Omental fat pad (tissue), 4 donors: ENCODE data around the gene ZNF597. TPM values are rescaled to one million over a fixed set of nuclear protein-coding genes. Genes with fewer than 3 reads are reported as not detected.

Source experiments
- ATAC-seq: fragments of 150-250 bp; one replicate; pipeline ENCODE4 v1.9.1; 2016; ENCODE audit warnings: mild to moderate bottlenecking, moderate library complexity; ENCODE audit not compliant: low FRiP score
- DNase-seq: peaks from one replicate; pipeline ENCODE4 v3.0.0-alpha.2; 2019; ENCODE audit warnings: low spot score
- total RNA-seq, 4 donors: library from RNA; depleted of rRNA; stranded (reverse); fragments of >200 nt; gene quantifications; one replicate each; pipeline ENCODE4 v1.1.0, GENCODE V29; 2016
- TF ChIP-seq, protein P1 (sequence below), 3 donors: fragments of 450-650 bp; IDR thresholded peaks; one replicate each; pipeline ENCODE4 v1.5.1; 2016 to 2017; ENCODE audit warnings: antibody characterized with exemption in 3 of 3, mild to moderate bottlenecking in 3 of 3, moderate library complexity in 2 of 3

ZNF597 gene
- total RNA-seq, 4 donors from 2014 or later: 2.0 to 3.3 (median 2.7) TPM

DNA sequence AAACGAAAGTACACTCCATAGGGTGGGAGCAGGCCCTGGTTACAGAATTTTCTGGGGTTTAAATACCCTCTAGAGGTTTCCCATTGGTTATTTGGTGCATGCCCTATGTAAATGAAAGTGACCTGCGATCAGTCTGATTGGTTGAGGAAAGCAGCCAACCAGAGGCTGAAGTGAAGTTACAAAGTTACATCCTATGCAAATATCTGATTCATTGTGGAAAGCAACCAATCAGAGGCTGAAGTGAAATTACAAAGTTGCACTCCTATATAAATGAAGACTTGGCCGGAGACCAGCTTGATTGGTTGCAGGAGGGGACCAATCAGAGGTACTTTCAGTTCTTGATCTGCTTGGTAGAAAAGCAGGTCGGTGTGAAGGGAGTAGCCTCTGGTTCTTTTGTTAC, 24.6 kb upstream of the ZNF597 start:
- ATAC-seq (no peak), DNase-seq (no peak)
- TF ChIP-seq, protein P1, sequence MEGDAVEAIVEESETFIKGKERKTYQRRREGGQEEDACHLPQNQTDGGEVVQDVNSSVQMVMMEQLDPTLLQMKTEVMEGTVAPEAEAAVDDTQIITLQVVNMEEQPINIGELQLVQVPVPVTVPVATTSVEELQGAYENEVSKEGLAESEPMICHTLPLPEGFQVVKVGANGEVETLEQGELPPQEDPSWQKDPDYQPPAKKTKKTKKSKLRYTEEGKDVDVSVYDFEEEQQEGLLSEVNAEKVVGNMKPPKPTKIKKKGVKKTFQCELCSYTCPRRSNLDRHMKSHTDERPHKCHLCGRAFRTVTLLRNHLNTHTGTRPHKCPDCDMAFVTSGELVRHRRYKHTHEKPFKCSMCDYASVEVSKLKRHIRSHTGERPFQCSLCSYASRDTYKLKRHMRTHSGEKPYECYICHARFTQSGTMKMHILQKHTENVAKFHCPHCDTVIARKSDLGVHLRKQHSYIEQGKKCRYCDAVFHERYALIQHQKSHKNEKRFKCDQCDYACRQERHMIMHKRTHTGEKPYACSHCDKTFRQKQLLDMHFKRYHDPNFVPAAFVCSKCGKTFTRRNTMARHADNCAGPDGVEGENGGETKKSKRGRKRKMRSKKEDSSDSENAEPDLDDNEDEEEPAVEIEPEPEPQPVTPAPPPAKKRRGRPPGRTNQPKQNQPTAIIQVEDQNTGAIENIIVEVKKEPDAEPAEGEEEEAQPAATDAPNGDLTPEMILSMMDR (IDR thresholded peaks at IDR 0.05): no peak

DNA sequence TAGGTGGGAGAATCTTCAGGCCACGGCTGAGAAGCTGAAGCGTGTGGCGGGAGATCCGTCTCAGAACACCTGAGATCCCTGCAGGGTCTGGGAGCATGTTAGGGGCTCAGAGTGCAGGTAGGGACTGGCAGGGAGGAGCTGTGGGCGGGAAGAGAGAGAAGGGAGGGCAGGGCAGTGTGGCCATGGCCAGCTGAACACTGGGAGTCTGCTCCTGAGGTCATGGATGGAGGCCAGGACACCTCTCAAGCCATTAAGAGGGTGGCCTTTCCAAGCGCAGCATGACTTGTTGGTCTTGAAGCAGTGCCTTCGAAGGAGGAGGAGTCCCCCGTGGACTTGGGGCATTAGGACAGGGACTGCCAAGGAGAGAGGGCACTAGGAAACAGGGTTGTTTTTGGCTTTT, 23.9 kb upstream of the ZNF597 start:
- no peak for DNase-seq
- no peak for ATAC-seq
- TF ChIP-seq, protein P1 (IDR thresholded peaks at IDR 0.05): no peak

DNA sequence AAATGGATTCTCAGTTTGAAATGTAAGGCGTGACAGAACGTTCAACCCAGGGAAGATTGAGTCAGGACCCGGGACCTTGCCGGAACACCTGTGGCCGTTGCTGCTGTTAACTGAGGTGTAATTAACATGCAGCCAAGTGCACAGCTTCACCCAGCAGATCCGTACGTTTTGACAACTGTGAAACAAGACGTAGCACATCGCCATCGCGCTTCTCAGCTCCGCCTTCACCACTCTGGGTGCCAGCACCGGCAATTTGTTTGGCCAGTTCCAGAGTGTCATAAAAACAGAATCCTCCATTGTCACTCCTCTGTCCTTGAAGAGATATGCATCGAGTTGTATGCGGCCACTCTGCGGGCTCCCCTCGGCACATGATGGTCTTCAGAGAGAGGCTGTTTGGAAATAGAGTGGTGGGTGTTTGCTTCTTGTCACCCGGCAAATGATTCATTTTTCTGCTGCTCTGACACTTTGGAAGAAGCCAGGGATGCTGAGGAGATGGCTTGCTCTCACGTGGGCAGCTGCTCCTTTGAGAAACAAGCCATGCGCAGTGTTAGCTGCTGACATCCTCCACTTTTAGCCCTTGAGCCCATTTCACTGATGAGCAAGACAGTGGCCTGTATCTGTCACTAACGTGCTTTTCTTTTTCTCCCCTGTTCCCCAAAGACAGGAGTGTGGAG, 22.7 kb upstream of the ZNF597 start:
- TF ChIP-seq, protein P1 (IDR thresholded peaks at IDR 0.05): no peak
- no peak for ATAC-seq
- no peak for DNase-seq

DNA sequence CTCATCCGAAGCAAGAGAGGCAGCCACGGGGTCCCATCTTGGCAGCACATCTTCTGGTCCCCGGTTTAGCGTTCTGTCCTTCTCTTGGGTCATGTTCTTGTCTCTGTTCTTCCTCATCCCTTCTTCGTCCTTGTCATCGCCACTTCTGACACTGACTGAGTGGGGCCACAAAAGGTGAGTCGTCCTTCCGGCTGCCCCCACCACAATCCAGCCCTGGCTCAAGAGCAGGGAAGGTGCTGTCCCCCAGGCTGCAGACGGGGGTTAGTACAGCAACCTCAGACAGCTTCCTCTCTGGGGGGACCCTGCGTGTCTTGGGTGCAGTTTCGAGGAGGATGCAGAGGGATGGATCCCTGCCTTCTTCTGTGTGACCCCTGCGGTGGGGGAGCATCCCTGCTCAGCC, 22.0 kb upstream of the ZNF597 start:
- DNase-seq (no peak), ATAC-seq (no peak)
- TF ChIP-seq, protein P1 (IDR thresholded peaks at IDR 0.05): no peak

DNA sequence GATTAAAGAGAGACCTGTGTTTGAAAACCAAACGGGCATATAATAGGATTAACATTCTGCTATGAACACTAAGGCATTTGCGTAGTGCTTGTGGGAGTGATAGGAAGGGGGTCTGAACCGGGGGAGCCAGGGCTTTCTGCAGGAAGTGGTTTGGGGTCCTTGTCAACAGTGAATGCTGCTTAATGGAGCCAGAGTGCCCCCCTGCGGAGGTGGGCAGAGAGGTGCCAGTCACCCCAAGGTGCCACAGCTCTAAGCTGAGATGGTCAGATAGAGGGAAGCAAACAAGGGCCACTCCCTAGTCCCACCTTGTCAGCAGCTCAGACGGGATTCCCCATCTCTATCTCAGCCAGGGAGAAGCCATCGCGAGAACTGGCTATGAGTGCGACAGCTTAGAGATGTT, 17.8 kb upstream of the ZNF597 start:
- TF ChIP-seq, protein P1 (IDR thresholded peaks at IDR 0.05): no peak
- no peak for DNase-seq
- ATAC-seq: no peak

DNA sequence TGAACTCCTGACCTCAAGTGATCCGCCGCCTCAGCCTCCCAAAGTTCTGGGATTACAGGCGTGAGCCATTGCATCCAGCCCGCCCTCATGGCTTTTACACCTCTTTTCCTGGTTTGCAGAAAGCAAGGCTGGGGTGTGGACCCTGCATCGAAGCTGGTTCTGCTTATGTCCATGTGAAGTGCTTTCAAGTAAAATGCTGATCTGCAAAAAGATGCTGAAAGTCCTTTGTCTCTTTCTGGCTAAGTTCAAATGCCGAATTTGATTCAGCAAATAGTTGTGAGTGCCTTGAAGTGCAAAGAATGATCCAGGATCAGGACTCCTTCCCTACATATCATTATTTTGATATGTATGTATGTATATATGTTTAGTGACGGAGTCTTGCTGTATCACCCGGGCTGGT, 17.3 kb upstream of the ZNF597 start:
- TF ChIP-seq, protein P1 (IDR thresholded peaks at IDR 0.05): no peak
- DNase-seq: no peak
- no peak for ATAC-seq

DNA sequence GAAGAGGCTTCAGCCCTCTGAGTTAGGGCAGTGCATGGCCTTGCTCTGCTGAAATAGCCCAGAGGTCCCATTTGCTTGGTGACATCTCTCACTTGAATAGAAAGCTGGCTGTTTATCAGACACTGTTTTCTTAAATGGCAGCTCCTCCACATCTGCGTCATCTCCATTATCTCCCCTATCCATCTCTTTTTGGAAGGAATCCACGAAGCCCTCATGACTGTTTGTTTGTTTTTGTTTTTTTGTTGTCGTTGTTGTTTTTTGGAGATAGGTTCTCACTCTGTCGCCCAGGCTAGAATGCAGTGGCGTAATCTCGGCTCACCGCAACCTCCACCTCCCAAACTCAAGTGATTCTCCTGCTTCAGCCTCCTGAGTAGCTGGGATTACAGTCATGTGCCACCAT, 16.8 kb upstream of the ZNF597 start:
- TF ChIP-seq, protein P1 (IDR thresholded peaks at IDR 0.05): no peak
- DNase-seq: no peak
- ATAC-seq: no peak
